Immature natural killer cell (primary cell): ENCODE measurements around the gene CEACAM16. TPM values are rescaled to one million over a fixed set of nuclear protein-coding genes. Genes with fewer than 3 reads are reported as not detected.
"Not testable (repeated sequence)": the region's sequence is repeated elsewhere in the genome, so short reads cannot be mapped to it uniquely, and the experiment has no call there.

Source experiments
- DNase-seq, 3 donors: peaks; one replicate each; pipeline ENCODE4 v3.0.0; 2022; ENCODE audit warnings: mixed read lengths in 1 of 3
- H3K27ac Mint-ChIP-seq, 6 donors: one replicate each; pipeline ENCODE4 v1.8.0; 2020; ENCODE audit warnings: mixed read lengths in 6 of 6, mild to moderate bottlenecking in 5 of 6, inconsistent platforms in 4 of 6, moderate library complexity in 3 of 6
- H3K27me3 Mint-ChIP-seq, 3 donors: one replicate each; pipeline ENCODE4 v1.8.0; 2020 to 2021; ENCODE audit warnings: low read depth in 3 of 3, mild to moderate bottlenecking in 3 of 3, mixed read lengths in 3 of 3, moderate library complexity in 3 of 3, inconsistent platforms in 1 of 3
- H3K36me3 Mint-ChIP-seq, 3 donors: one replicate each; pipeline ENCODE4 v1.8.0; 2020; ENCODE audit warnings: mixed read lengths in 3 of 3, inconsistent platforms in 2 of 3, mild to moderate bottlenecking in 2 of 3
- H3K4me1 Mint-ChIP-seq, 2 donors: one replicate each; pipeline ENCODE4 v1.8.0; 2020; ENCODE audit warnings: inconsistent platforms in 2 of 2, mild to moderate bottlenecking in 2 of 2, mixed read lengths in 2 of 2, moderate library complexity in 1 of 2
- H3K4me3 Mint-ChIP-seq, 5 donors: one replicate each; pipeline ENCODE4 v1.8.0; 2020; ENCODE audit warnings: mild to moderate bottlenecking in 5 of 5, mixed read lengths in 5 of 5, inconsistent platforms in 3 of 5, moderate library complexity in 3 of 5
- H3K9me3 Mint-ChIP-seq, 6 donors: one replicate each; pipeline ENCODE4 v1.8.0; 2020; ENCODE audit warnings: mild to moderate bottlenecking in 6 of 6, mixed read lengths in 6 of 6, inconsistent platforms in 4 of 6, moderate library complexity in 3 of 6
- polyA plus RNA-seq, 3 donors: library from polyadenylated mRNA; unstranded; fragments of 300-500 nt; fragmentation: Illumina TruSeq; gene quantifications; one replicate each; pipeline ENCODE4 v1.2.3, GENCODE V29; 2021

The CEACAM16 gene
- polyA plus RNA-seq, 3 donors from 2014 or later, result not detected

DNA sequence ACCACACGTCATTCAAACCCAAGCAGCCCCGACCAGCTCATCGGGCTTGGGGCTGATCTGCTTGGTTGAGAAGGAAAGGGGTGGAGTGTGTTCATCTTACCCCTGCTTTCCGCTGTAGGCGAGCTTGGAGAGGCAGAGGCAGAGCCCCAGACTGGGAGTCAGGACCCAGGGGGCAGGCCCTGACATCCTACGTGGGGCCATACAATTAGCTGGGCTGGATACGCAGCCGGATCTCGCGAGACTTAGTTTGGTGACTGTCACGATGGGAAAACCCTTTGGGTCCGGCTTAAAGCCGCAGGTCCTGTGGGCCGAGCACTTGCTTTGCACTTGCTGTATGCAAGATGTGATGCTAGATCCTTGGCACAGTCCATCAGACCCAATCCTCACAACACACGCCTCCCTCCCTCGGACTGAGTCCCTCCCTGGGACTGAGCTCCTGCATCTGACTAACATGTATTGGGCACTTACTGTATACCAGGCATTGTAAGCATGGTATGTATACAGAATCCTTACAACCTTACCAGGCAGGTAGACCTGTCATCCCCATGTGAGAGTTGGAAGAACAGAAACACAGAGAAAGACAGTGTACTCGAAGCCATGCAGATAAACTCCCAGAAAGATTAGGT is 3.7 kb downstream of the CEACAM16 start:
- H3K27ac Mint-ChIP-seq, result no peak overlapping the region
- H3K4me3 Mint-ChIP-seq, result no peak overlapping the region
- no peak for DNase-seq
- H3K9me3 Mint-ChIP-seq, result no peaks in the 10 kb centered on the region
- H3K4me1 Mint-ChIP-seq, result no peaks in the 10 kb centered on the region
- H3K36me3 Mint-ChIP-seq, result no peaks in the 10 kb centered on the region
- peaks cover 0 to 5% (median 2%) of the 10 kb centered on the region in 3 donors for H3K27me3 Mint-ChIP-seq

DNA sequence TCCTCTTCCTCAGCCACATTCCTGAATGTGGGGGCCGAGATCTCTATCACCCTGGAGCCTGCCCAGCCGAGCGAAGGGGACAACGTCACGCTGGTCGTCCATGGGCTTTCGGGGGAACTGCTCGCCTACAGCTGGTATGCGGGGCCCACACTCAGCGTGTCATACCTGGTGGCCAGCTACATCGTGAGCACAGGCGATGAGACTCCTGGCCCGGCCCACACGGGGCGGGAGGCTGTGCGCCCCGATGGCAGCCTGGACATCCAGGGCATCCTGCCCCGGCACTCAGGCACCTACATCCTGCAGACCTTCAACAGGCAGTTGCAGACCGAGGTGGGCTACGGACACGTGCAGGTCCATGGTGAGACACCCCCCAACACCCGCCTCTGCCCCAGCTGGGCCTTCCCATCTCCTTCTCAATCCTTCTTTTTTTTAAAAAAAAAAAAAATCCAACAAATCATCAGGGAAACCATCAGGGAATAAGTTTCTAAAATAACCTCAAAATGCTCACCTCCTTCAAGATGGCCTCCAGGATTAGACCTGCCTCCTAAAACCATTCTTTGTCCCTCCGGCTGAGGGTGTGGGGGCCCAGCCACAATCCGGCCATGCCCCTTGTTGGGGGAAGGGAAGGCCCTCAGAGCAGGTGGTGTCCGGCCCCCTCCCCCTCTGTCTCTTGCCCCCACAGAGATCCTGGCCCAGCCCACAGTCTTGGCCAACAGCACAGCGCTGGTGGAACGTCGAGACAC is 4.6 kb downstream of the CEACAM16 start:
- Mint-ChIP-seq H3K9me3 (no peaks in the 10 kb centered on the region), H3K4me1 (no peaks in the 10 kb centered on the region), H3K4me3 (no peak overlapping the region), H3K36me3 (no peaks in the 10 kb centered on the region), H3K27me3 (peaks cover 0 to 2% (median 0%) of the 10 kb centered on the region in 3 donors), H3K27ac (no peak overlapping the region)
- DNase-seq, result no peak

DNA sequence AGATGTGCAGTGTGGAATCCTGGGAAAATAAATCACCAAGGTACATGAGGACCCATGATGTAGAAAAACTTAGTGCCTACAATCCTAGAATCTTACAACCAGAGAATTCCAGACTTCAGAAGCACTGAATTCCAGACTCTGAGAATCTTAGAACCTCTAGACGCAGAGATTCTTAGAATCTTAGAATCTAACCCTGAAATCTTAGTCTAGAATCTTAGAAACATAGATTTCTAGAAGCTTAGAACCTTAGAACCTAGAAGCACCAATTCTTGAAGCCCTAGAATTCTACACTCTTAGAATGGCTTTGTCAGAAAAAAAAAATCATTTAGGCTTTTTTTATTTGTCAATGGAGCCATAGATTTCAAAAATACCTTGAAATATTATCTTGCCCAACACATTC is 6.0 kb downstream of the CEACAM16 start:
- no peaks in the 10 kb centered on the region for H3K9me3 Mint-ChIP-seq
- H3K36me3 Mint-ChIP-seq, result no peaks in the 10 kb centered on the region
- no peak for DNase-seq
- H3K4me1 Mint-ChIP-seq, result no peaks in the 10 kb centered on the region
- no peak overlapping the region for H3K4me3 Mint-ChIP-seq
- peaks cover 0 to 2% (median 0%) of the 10 kb centered on the region in 3 donors for H3K27me3 Mint-ChIP-seq
- no peak overlapping the region for H3K27ac Mint-ChIP-seq

DNA sequence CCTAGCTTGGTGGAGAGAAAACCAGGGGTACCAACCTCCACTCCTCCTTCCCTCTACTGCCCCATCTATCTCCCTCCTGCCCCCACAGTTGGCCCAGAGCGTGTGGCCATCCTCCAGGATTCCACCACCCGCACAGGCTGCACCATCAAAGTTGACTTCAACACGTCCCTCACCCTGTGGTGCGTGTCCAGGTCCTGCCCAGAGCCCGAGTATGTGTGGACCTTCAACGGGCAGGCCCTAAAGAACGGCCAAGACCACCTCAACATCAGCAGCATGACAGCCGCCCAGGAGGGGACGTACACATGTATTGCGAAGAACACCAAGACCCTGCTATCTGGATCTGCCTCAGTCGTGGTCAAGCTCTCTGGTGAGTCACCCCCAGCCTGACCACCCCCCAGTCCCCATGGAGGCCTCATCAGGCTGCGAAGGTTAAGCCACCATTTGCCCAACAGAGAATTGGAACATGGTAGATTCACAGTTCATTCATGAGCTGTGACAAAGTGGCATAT is 6.6 kb downstream of the CEACAM16 start:
- DNase-seq, result no peak
- H3K27ac Mint-ChIP-seq, result no peak overlapping the region
- H3K27me3 Mint-ChIP-seq, result peaks cover 0 to 2% (median 0%) of the 10 kb centered on the region in 3 donors
- H3K4me3 Mint-ChIP-seq, result no peak overlapping the region
- H3K4me1 Mint-ChIP-seq, result peaks cover 3% of the 10 kb centered on the region in 2 donors
- no peaks in the 10 kb centered on the region for H3K9me3 Mint-ChIP-seq
- H3K36me3 Mint-ChIP-seq, result no peaks in the 10 kb centered on the region

DNA sequence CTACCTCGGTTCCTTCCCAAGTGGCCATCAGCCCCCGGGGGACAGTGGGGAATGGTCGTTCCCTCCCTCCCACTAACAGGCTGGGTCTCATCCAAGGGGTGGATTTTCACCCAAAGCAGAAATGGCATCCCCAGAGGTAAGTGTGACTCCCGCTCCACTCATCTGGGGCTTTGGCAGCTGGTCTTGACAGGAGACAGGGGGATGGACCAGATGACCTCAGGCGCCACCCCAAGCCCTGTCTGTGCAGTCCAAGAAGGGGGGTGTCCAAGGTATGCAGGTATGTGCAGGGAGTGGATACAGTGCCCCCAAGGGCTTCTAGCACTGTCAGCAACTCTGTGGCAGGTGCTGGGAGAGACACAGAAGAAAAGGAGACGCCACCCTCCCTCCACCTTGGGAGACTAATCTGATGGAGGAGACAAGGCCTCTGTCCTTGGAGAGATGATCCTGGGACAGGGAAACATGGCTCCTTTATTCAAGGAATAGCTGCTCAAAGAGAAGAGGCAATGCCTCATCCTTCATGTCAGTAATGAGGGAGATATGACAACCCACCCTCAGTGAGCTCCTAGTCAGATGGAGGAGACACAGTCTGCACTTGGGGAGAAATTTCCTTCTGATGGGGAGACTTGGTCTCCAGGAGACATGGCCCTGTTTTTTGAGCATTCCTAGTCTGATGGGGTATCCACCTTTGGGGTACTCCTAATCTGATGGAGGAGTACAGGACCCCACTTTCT is 7.7 kb downstream of the CEACAM16 start:
- no peak overlapping the region for H3K27ac Mint-ChIP-seq

DNA sequence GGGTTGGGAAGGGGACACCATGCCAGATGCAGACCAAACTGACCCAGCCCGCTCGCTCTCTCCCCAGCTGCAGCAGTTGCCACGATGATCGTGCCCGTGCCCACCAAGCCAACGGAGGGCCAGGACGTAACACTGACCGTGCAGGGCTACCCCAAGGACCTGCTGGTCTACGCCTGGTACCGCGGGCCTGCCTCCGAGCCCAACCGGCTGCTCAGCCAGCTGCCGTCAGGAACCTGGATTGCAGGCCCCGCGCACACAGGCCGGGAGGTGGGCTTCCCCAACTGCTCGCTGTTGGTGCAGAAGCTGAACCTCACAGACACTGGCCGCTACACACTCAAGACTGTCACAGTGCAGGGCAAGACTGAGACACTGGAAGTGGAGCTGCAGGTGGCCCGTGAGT is 8.8 kb downstream of the CEACAM16 start:
- no peak overlapping the region for H3K27ac Mint-ChIP-seq
- H3K9me3 Mint-ChIP-seq, result no peaks in the 10 kb centered on the region
- no peaks in the 10 kb centered on the region for H3K36me3 Mint-ChIP-seq
- no peak overlapping the region for H3K4me3 Mint-ChIP-seq
- H3K27me3 Mint-ChIP-seq, result peaks cover 0 to 1% (median 0%) of the 10 kb centered on the region in 3 donors
- peaks cover 7 to 9% of the 10 kb centered on the region in 2 donors for H3K4me1 Mint-ChIP-seq
- no peak for DNase-seq

More for the DNA sequence above, 7.7 kb downstream of the CEACAM16 start:
- no peak overlapping the region for H3K4me3 Mint-ChIP-seq
- DNase-seq, result no peak
- H3K27me3 Mint-ChIP-seq, result no peaks in the 10 kb centered on the region
- H3K36me3 Mint-ChIP-seq, result no peaks in the 10 kb centered on the region
- no peaks in the 10 kb centered on the region for H3K9me3 Mint-ChIP-seq
- peaks cover 7 to 9% of the 10 kb centered on the region in 2 donors for H3K4me1 Mint-ChIP-seq

DNA sequence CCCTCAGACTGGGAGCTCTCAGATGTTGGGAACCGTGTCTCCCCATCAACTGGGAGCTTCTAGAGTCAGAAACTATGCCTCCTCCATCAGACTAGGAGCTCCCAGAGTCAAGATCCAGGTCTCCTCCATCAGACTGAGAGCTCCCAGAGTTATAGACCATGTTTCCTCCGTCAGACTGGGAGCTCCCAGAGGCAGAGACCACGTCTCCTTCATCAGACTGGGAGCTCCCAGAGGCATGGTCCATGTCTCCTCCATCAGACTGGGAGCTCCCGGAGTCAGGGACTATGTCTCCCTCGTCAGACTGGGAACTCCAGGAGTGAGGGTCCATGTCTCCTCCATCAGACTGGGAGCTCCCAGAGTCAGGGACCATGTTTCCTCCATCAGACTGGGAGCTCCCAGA is 10.0 kb downstream of the CEACAM16 start:
- DNase-seq, result no peak
- no peak overlapping the region for H3K27ac Mint-ChIP-seq
- H3K27me3 Mint-ChIP-seq, result peaks cover 0 to 1% (median 0%) of the 10 kb centered on the region in 3 donors
- no peaks in the 10 kb centered on the region for H3K36me3 Mint-ChIP-seq
- H3K9me3 Mint-ChIP-seq, result no peaks in the 10 kb centered on the region
- H3K4me3 Mint-ChIP-seq, result no peak overlapping the region
- peaks cover 7 to 9% of the 10 kb centered on the region in 2 donors for H3K4me1 Mint-ChIP-seq

DNA sequence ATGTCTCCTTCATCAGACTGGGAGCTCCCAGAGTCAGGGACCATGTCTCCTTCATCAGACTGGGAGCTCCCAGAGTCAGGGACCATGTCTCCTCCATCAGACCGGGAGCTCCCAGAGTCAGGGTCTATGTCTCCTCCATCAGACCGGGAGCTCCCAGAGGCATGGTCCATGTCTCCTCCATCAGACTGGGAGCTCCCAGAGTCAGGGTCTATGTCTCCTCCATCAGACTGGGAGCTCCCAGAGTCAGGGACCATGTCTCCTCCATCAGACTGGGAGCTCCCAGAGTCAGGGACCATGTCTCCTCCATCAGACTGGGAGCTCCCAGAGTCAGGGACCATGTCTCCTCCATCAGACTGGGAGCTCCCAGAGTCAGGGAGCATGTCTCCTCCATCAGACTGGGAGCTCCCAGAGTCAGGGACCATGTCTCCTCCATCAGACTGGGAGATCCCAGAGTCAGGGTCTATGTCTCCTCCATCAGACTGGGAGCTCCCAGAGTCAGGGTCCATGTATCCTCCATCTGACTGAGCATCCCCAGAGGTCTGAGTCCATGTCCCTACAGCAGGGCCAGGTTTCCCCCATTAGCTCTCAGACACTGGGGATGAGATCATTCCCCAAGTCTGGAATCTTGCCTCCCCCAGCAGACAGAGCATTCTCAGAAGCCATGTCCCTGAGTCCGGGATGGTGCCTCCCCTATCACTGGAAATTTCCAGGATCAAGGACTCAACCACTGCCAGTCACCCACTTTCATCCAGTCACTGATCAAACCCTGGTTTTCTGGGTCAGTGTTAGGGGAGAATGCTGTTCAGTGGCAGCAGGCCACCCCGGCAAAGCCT is 10.7 kb downstream of the CEACAM16 start:
- not testable (repeated sequence) for H3K4me3 Mint-ChIP-seq, H3K27ac Mint-ChIP-seq, H3K36me3 Mint-ChIP-seq, H3K4me1 Mint-ChIP-seq, H3K9me3 Mint-ChIP-seq, DNase-seq, H3K27me3 Mint-ChIP-seq

DNA sequence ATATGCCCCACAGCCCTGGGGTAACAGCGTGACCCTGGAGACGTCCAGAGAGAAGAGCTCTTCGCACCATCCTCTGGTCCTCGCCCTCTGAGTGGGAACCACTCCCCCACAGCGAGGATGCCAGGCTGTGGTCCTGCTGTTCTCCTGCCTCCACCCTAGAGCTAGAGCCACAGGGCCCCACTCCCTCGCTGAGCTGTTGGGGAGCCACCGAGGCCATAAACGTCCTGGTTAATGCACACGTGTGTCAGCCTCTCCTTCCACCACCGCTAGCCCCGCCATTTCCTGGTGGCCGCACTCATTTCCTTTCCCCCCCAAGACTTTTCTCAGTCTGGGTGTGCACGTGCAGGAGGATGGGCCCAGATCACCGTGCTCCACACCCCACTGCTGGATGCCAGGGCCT is 11.5 kb downstream of the CEACAM16 start:
- Mint-ChIP-seq H3K27ac (no peak overlapping the region), H3K4me3 (peak overlapping the region in 1 of 5 donors; percentile 23), H3K4me1 (peaks cover 7 to 9% of the 10 kb centered on the region in 2 donors), H3K27me3 (peaks cover 0 to 6% (median 0%) of the 10 kb centered on the region in 3 donors), H3K36me3 (no peaks in the 10 kb centered on the region), H3K9me3 (no peaks in the 10 kb centered on the region)
- no peak for DNase-seq

DNA sequence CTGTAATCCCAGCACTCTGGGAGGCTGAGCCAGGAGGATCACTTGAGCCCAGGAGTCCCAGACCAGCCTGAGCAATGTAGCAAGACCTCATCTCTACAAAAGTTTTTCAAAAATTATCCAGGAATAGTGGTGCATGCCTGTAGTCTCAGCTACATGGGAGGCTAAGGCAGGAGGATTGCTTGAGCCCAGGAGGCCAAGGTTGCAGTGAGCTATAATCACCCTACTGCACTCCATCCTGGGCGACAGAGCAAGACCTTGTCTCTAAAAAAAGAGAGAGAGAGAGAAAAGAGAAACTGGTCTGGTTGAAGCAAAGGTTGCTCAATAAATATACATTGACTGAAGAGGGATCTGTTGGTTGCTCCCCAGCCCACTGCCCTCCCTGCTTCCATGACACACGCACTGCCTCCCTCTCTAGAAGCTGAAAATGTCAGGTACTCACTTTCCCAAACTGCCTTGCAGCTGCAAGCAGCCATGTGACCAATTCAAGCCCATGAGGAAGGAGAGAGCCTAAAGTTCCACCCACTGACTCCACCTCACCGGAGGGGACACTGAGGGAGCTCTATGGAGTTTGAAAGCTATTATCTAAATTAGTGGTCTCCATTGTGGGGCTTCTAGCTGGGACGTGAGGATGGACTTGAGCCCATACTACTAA is 14.0 kb downstream of the CEACAM16 start:
- Mint-ChIP-seq H3K9me3 (no peaks in the 10 kb centered on the region), H3K27me3 (peaks cover 0 to 6% (median 0%) of the 10 kb centered on the region in 3 donors), H3K36me3 (no peaks in the 10 kb centered on the region), H3K4me1 (peaks cover 7 to 9% of the 10 kb centered on the region in 2 donors), H3K27ac (no peak overlapping the region), H3K4me3 (no peak overlapping the region)
- DNase-seq, result no peak

DNA sequence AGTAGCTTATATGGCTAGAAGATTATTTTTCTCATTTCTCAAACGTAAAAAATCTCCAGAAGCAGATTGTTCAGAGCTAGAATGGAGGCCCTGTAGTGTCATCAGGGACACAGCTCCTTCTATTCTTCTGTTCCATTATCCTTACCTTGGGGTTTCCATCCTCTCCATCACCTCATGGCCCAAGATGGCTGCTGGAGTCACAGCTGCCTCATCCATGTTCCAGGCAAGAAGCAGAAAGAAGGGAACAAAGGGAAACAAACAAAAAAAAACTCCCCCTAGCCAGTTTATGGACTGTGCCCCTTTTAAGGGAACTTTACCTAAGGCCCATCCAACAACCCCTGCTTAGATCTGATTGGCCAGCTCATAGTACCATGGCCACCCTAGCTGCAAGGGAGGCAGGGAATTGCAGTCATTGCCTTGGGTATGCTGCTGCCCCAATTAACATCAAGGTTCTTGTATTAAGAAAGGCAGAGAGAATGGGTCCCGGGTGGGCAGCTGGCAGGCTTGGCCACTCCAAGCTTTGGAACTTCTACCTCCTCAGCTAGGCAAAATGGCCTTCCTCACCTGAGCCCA is 15.7 kb downstream of the CEACAM16 start:
- Mint-ChIP-seq H3K36me3 (no peaks in the 10 kb centered on the region), H3K27ac (no peak overlapping the region), H3K27me3 (peaks cover 0 to 6% (median 0%) of the 10 kb centered on the region in 3 donors), H3K9me3 (no peaks in the 10 kb centered on the region), H3K4me1 (peaks cover 7 to 9% of the 10 kb centered on the region in 2 donors), H3K4me3 (no peak overlapping the region)
- DNase-seq, result no peak

DNA sequence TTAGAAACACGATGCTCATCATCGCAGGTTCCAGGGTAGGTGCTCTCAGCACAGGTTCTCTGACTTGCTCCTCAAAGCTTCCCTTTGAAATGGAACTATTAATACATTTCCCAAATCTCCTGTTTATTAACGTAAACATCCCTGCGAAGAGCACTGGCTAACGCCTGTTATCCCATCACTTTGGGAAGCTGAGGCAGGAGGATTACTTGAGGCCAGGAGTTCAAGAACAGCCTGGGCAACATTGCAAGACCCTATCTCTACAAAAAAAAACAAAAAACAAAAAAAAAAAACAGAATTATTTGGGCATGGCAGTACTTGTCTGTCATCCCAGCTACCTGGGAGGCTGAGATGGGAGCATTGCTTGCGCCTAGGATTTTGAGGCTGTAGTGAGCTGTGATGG is 18.7 kb downstream of the CEACAM16 start:
- Mint-ChIP-seq H3K4me3 (no peak overlapping the region), H3K4me1 (peaks cover 2 to 3% of the 10 kb centered on the region in 2 donors), H3K36me3 (no peaks in the 10 kb centered on the region), H3K9me3 (no peaks in the 10 kb centered on the region), H3K27me3 (peaks cover 0 to 5% (median 3%) of the 10 kb centered on the region in 3 donors), H3K27ac (no peak overlapping the region)
- no peak for DNase-seq
